Measurements from ENCODE around the gene CLIC1. TPM values are rescaled to one million over a fixed set of nuclear protein-coding genes. Genes with fewer than 3 reads are reported as not detected.
A peak's percentile ranks its signal among the peaks of the same experiment; 100 is the strongest.

Gene CLIC1
- total RNA-seq, 2 donors from 2014 or later: 68.9 to 92.9 TPM

DNA sequence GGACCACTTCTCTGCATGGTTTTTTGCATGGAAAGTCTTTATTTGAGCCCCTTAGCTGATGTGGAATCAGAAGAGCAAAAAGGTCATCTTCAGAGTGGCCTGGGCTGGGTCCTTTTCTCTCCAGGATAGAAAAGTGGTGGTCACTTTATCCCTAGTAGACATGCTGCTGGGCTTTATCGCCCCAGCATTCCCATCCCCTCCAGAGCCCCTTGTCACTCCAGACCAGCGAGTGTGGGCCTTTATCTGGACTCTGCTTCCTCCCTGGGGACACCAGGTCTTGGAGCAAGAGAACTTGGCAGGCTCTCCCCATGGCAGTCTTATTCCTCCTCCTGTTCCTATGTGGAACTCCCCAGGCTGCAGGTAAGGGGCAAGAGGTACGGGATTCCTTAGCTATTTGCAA lies 29.7 kb downstream of the CLIC1 start, which contains the start of gene LY6G6F:
Gene LY6G6F (plus strand): TSS at position 268 of the 400 bp plus-strand sequence. CDS start 41 bp downstream, at position 309.
- TF ChIP-seq POLR2A (IDR thresholded peaks at IDR 0.05): no peak
- TF ChIP-seq, protein P1, sequence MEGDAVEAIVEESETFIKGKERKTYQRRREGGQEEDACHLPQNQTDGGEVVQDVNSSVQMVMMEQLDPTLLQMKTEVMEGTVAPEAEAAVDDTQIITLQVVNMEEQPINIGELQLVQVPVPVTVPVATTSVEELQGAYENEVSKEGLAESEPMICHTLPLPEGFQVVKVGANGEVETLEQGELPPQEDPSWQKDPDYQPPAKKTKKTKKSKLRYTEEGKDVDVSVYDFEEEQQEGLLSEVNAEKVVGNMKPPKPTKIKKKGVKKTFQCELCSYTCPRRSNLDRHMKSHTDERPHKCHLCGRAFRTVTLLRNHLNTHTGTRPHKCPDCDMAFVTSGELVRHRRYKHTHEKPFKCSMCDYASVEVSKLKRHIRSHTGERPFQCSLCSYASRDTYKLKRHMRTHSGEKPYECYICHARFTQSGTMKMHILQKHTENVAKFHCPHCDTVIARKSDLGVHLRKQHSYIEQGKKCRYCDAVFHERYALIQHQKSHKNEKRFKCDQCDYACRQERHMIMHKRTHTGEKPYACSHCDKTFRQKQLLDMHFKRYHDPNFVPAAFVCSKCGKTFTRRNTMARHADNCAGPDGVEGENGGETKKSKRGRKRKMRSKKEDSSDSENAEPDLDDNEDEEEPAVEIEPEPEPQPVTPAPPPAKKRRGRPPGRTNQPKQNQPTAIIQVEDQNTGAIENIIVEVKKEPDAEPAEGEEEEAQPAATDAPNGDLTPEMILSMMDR (IDR thresholded peaks at IDR 0.05): no peak
- Histone ChIP-seq H3K27ac (no peak within 1 kb of the TSS), H3K4me1 (peaks cover 13% of the 10 kb centered on the region), H3K9me3 (no peaks in the 10 kb centered on the region), H3K27me3 (no peaks in the 10 kb centered on the region), H3K4me3 (no peak within 1 kb of the TSS), H3K36me3 (replicated peaks in 1 of 2; ENCODE audit: insufficient read depth in 1 of 2, low read depth in 2 of 2) (no peaks in the 10 kb centered on the region)
- DNase-seq (no peak), ATAC-seq (no peak)
- intact Hi-C loops (cut with DNase I): no loop called here
- 29 to 37% methylated on average over 3 of the region's 3 CpGs for WGBS, 2 donors

DNA sequence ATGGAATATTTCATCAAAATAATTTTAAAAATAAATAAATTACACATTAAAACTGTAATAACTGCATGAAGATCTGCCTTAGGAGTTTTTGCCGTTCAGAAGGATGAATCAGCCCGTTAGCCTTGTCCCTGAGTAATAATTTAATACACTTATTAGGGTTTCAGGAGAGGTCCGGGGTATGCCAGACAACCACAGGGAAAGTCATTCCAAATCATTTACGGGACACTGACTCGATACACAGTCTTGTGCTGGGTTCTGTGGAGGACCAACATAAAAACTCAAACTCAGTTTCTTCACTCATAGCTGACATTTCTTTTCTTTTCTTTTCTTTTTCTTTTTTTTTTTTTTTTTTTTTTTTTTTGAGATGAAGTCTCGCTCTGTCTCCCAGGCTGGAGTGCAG lies 30.4 kb downstream of the CLIC1 start:
- Histone ChIP-seq H3K4me1 (peaks cover 20% of the 10 kb centered on the region), H3K27me3 (no peaks in the 10 kb centered on the region), H3K27ac (no peak overlapping the region), H3K4me3 (no peak overlapping the region), H3K36me3 (replicated peaks in 1 of 2; ENCODE audit: insufficient read depth in 1 of 2, low read depth in 2 of 2) (no peaks in the 10 kb centered on the region), H3K9me3 (no peaks in the 10 kb centered on the region)
- ATAC-seq (no peak), DNase-seq (no peak)
- TF ChIP-seq, protein P1 (IDR thresholded peaks at IDR 0.05): no peak
- TF ChIP-seq POLR2A (IDR thresholded peaks at IDR 0.05): no peak
- intact Hi-C loops (cut with DNase I): no loop called here
- WGBS, 2 donors: 73 to 81% methylated on average over 6 of the region's 6 CpGs

DNA sequence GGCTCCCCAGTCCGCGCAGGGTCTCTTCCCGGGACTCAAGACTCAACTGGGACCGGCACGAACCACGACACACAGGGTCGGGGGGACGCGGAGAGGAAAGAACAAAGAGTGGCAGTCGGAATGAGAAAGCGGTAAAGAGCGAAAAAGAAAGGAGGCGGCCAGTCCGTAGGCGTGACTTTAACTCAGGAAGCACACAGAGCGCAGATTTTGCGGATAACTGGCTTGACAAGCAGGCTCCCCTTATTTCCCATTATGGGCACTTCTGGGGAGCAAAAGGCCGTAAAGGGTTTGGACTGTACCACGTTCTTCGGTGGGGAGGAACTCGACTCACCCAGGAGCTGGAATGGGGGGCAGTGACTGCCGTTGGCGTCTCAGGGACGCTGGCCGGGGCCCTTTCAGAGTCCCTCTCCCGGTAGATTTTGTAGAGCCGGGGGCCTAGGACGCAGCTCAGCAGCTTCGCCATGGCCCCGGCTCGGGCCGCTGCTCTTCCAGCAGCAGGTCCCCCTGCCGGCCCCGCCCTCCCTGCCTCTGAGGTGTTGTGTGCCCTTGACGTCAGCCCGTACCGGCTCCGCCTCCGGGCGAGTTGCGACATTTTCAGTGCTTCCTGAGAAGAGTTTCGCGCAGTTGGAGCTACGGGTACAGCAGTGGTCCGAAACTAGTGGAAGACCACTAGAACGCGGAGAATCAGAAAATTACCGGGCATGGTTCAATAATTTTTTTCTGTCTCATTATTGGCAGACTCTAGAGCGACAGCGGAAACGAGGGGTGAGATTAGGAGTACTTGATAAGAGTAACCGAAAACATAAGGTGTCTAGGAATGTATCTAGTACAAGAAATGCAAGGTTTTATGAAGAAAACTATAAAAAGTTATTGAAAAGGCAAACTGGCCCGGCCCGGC lies 33.3 kb downstream of the CLIC1 start, which contains the start of gene ABHD16A:
Gene ABHD16A (minus strand): TSS at position 506 of the 898 bp plus-strand sequence. CDS start 43 bp downstream, at position 463.
- intact Hi-C loops (cut with DNase I): no loop called here
- Histone ChIP-seq H3K9me3 (no peaks in the 10 kb centered on the region), H3K36me3 (replicated peaks in 1 of 2; ENCODE audit: insufficient read depth in 1 of 2, low read depth in 2 of 2) (no peaks in the 10 kb centered on the region), H3K4me3 (peak within 1 kb of the TSS; percentile 40 to 52), H3K27ac (peak within 1 kb of the TSS; percentile 90 to 97 (median 96)), H3K27me3 (no peaks in the 10 kb centered on the region), H3K4me1 (peaks cover 23% of the 10 kb centered on the region)
- DNase-seq: peak; percentile 98 to 100 (median 99)
- TF ChIP-seq, protein P1 (IDR thresholded peaks at IDR 0.05): peak in 3 of 7 experiments; percentile 17 to 31 (median 21)
- TF ChIP-seq POLR2A (IDR thresholded peaks at IDR 0.05): peak; percentile 87 to 98 (median 97)
- peak; percentile 98 for ATAC-seq
- 0 to 1% methylated on average over 38 to 54 of the region's 54 CpGs for WGBS, 2 donors

DNA sequence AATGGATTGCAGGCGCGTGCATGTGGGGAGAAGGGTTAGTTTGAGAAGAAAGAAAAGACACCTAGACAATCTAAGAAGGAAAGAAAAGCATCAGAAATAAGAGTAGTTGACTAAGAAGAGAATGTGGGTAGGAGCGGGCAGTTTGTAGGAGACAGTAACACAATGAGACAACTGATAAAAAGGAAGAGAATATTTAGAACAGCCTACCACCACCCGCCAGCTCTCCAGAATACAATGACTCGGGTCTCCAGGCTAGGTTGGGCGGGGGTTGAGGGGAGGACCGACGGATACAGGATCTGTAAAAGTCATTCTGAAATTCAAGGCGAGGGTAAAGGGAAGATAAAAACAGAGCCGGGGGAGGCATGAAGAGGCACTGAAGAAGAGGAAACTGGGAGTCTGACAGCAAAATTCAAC lies 33.9 kb downstream of the CLIC1 start:
- ATAC-seq: no peak
- DNase-seq: no peak
- Histone ChIP-seq H3K27me3 (no peaks in the 10 kb centered on the region), H3K27ac (peak overlapping the region in 3 of 4 donors; percentile 90 to 97 (median 95)), H3K9me3 (no peaks in the 10 kb centered on the region), H3K36me3 (replicated peaks in 1 of 2; ENCODE audit: insufficient read depth in 1 of 2, low read depth in 2 of 2) (no peaks in the 10 kb centered on the region), H3K4me1 (peaks cover 23% of the 10 kb centered on the region), H3K4me3 (peak overlapping the region; percentile 40 to 52)
- TF ChIP-seq, protein P1 (IDR thresholded peaks at IDR 0.05): no peak
- TF ChIP-seq POLR2A (IDR thresholded peaks at IDR 0.05): no peak
- intact Hi-C loops (cut with DNase I): no loop called here
- WGBS, 2 donors: 0% methylated on average over 10 of the region's 10 CpGs
